Pancreas (tissue), 10 donors: Measurements from ENCODE around the gene OSBPL3. TPM values are rescaled to one million over a fixed set of nuclear protein-coding genes. Genes with fewer than 3 reads are reported as not detected.

Source experiments
- ATAC-seq, 4 donors: fragments of 200-7000 bp; cut with Tn5 transposase; one replicate each; pipeline versions ENCODE4 v1.8.0 to v1.9.1; 2020; ENCODE audit warnings: mild to moderate bottlenecking in 4 of 4, moderate library complexity in 4 of 4
- DNase-seq, 6 donors: peaks; one replicate each; pipeline ENCODE4 v3.0.0-alpha.2; 2020
- FAIRE-seq: peaks from 2 replicates; lab custom pipeline; 2012; peaks lifted over from hg19 to GRCh38; lab: Jason Lieb, UNC
- H3K27ac ChIP-seq, 4 donors: fragments of 200-600 bp; sonication (generic); 1 replicate in 3 of 4; 2 replicates in 1 of 4; pipeline versions ENCODE4 v1.5.0 to v1.8.0; 2020
- H3K27me3 ChIP-seq, 4 donors: fragments of 200-600 bp; one replicate each; pipeline ENCODE4 v1.8.0; 2021
- H3K36me3 ChIP-seq, 3 donors: fragments of 200-600 bp; sonication (generic) in 1 of 3; one replicate each; pipeline versions ENCODE4 v1.5.0 to v1.8.0; 2020 to 2021
- H3K4me1 ChIP-seq, 3 donors: fragments of 200-600 bp; one replicate each; pipeline ENCODE4 v1.8.0; 2021
- H3K4me3 ChIP-seq, 4 donors: fragments of 200-600 bp; sonication (generic) in 2 of 4; one replicate each; pipeline versions ENCODE4 v1.5.0 to v1.8.0; 2020 to 2021
- H3K9me3 ChIP-seq, 4 donors: fragments of 200-600 bp; one replicate each; pipeline ENCODE4 v1.8.0; 2021
- CTCF ChIP-seq, 4 donors: fragments of 200-600 bp; sonication (generic) in 3 of 4; IDR thresholded peaks; one replicate each; pipeline versions ENCODE4 v1.5.0 to v1.8.0; 2021; ENCODE audit warnings: antibody characterized with exemption in 4 of 4
- WGBS, 2 donors: extraction: QIAGEN DNeasy Blood & Tissue Kit; methylation state at CpG; one replicate each; pipeline ENCODE4 v1.1.7; 2013; 5-methylcytosine and 5-hydroxymethylcytosine counted together
- intact Hi-C, 3 donors: fragments of 100-400 bp; cut with DNase I; formaldehyde crosslinking; loops; one replicate each; pipeline versions ENCODE4 v1.11.1 to v1.14.2; 2022
- polyA plus RNA-seq, 2 donors: library from polyadenylated mRNA; stranded (reverse); fragments of 200-250 nt; gene quantifications; one replicate each; pipeline ENCODE4 v1.2.3, GENCODE V29; 2013
- total RNA-seq, 6 donors: library from RNA; stranded (reverse); fragmentation: NEBNext Ultra II Directional in 4 of 6; extraction: Animal tissue kit (Norgen Biotek cat#: 25700) in 4 of 6; gene quantifications; one replicate each; pipeline versions ENCODE4 v1.2.1 to v1.2.4, GENCODE V29; 2021 to 2023
- donor health status: healthy with polysubstance abuse.
- donor health status: DM: no; HTN: no; CAD: no; lungs with moderate emphysema.
- donor health status: DM: no; HTN: no; CAD: no.
- donor health status: control.
- donor health status: control.
- donor health status: Bipolar disorder and iron deficiency.
- donor health status: DM: yes; HTN: yes; CAD: no.
- donor health status: DM: no; HTN: no; CAD: no.
- donor health status: DM: no; HTN: no; CAD: no.
- donor health status: DM: yes; HTN: yes; CAD: no.

OSBPL3 gene
- total and polyA plus RNA-seq, 8 donors, result 1.5 to 9.5 (median 3.9) TPM

- 71 to 75% methylated on average over 9 of the region's 9 CpGs for WGBS, 2 donors
- H3K4me3 ChIP-seq, result no peak overlapping the region
- DNase-seq (no peak), ATAC-seq (no peak), FAIRE-seq (no peak)
- no peaks in the 10 kb centered on the region for H3K27me3 ChIP-seq
- intact Hi-C loops, result no loop called here
- no peak for TF ChIP-seq CTCF (IDR thresholded peaks at IDR 0.05)
- H3K27ac ChIP-seq, result no peak overlapping the region
- H3K4me1 ChIP-seq, result no peaks in the 10 kb centered on the region
- H3K9me3 ChIP-seq, result no peaks in the 10 kb centered on the region
- H3K36me3 ChIP-seq, result no peaks in the 10 kb centered on the region
Measured at GRCh38 chr7:24769014-24769830, 210.8 kb downstream of the OSBPL3 start.

GRCh38 chr7:24767878-24768569 lies 212.0 kb downstream of the OSBPL3 start:
- H3K36me3 ChIP-seq, result no peaks in the 10 kb centered on the region
- WGBS, 2 donors, result 56 to 62% methylated on average over 9 of the region's 9 CpGs
- TF ChIP-seq CTCF (IDR thresholded peaks at IDR 0.05), result no peak
- H3K9me3 ChIP-seq, result no peaks in the 10 kb centered on the region
- no peak for FAIRE-seq
- no peak overlapping the region for H3K4me3 ChIP-seq
- ATAC-seq, result no peak
- H3K4me1 ChIP-seq, result no peaks in the 10 kb centered on the region
- H3K27me3 ChIP-seq, result no peaks in the 10 kb centered on the region
- intact Hi-C loops, result no loop called here
- DNase-seq, result no peak
- H3K27ac ChIP-seq, result no peak overlapping the region

- no peaks in the 10 kb centered on the region for H3K36me3 ChIP-seq
- H3K27me3 ChIP-seq, result no peaks in the 10 kb centered on the region
- intact Hi-C loops, result no loop called here
- no peak overlapping the region for H3K4me3 ChIP-seq
- no peaks in the 10 kb centered on the region for H3K4me1 ChIP-seq
- H3K27ac ChIP-seq, result no peak overlapping the region
- FAIRE-seq (no peak), ATAC-seq (no peak), DNase-seq (no peak)
- no peaks in the 10 kb centered on the region for H3K9me3 ChIP-seq
- 60 to 72% methylated on average over 8 of the region's 8 CpGs for WGBS, 2 donors
- TF ChIP-seq CTCF (IDR thresholded peaks at IDR 0.05), result no peak
Measured at GRCh38 chr7:24764972-24765744, 214.8 kb downstream of the OSBPL3 start.

- H3K27ac ChIP-seq, result no peak overlapping the region
- no peaks in the 10 kb centered on the region for H3K36me3 ChIP-seq
- no peak overlapping the region for H3K4me3 ChIP-seq
- DNase-seq (no peak), FAIRE-seq (no peak), ATAC-seq (no peak)
- H3K9me3 ChIP-seq, result no peaks in the 10 kb centered on the region
- H3K27me3 ChIP-seq, result no peaks in the 10 kb centered on the region
- WGBS, 2 donors, result 14 to 16% methylated on average over 1 of the region's 1 CpG
- intact Hi-C loops, result no loop called here
- TF ChIP-seq CTCF (IDR thresholded peaks at IDR 0.05), result no peak
- no peaks in the 10 kb centered on the region for H3K4me1 ChIP-seq
Measured at GRCh38 chr7:24764011-24764410, 216.0 kb downstream of the OSBPL3 start.
